ENCODE measurements around the gene OSCP1. TPM values are rescaled to one million over a fixed set of nuclear protein-coding genes. Genes with fewer than 3 reads are reported as not detected.

OSCP1 gene
- total RNA-seq, 1 experiment from 2014 or later, result 3.2 TPM

- Histone ChIP-seq H4K8ac (replicated peaks; ENCODE audit: insufficient read length, low read depth, low read length) (no peak overlapping the region), H3K14ac (ENCODE audit: insufficient read depth, low read length) (no peak overlapping the region), H2AFZ (ENCODE audit: low read length) (no peak overlapping the region), H3K4me1 (ENCODE audit: insufficient read depth, low read length) (no peaks in the 10 kb centered on the region), H3T11ph (ENCODE audit: low read length) (no peak overlapping the region), H2BK12ac (ENCODE audit: insufficient read length, low read depth, low read length) (no peak overlapping the region), H3K9ac (ENCODE audit: extremely low read depth, insufficient read length, low read length) (no peak overlapping the region), H3K23ac (ENCODE audit: insufficient read length, low read depth, low read length) (no peak overlapping the region), H3K27ac (ENCODE audit: insufficient read length, low read depth, low read length) (no peak overlapping the region), H3K79me2 (ENCODE audit: insufficient read depth, low read length) (no peaks in the 10 kb centered on the region), H3K79me1 (ENCODE audit: insufficient read depth, low read depth, low read length, poor library complexity, severe bottlenecking) (no peaks in the 10 kb centered on the region), H2BK5ac (ENCODE audit: insufficient read length, low read length) (no peak overlapping the region), H4K20me1 (ENCODE audit: control insufficient read depth, insufficient read depth, insufficient read length) (no peaks in the 10 kb centered on the region), H3K18ac (ENCODE audit: insufficient read length, low read depth, low read length) (no peak overlapping the region), H3K9me3 (ENCODE audit: control insufficient read depth, low read depth, low read length) (no peaks in the 10 kb centered on the region), H2BK20ac (ENCODE audit: low read depth, low read length, poor library complexity, severe bottlenecking) (no peak overlapping the region), H3K23me2 (ENCODE audit: insufficient read length, low read depth, low read length, poor library complexity, severe bottlenecking) (peaks cover 3% of the 10 kb centered on the region), H2BK15ac (ENCODE audit: low read depth, low read length) (no peak overlapping the region), H3K27me3 (ENCODE audit: insufficient read depth, low read length) (no peaks in the 10 kb centered on the region), H2AK5ac (ENCODE audit: insufficient read length, low read length) (no peak overlapping the region), H4K91ac (ENCODE audit: insufficient read length, low read depth, low read length) (no peak overlapping the region), H3K4me2 (ENCODE audit: insufficient read depth, insufficient read length, low read length) (no peak overlapping the region), H3K4ac (ENCODE audit: low read depth, low read length) (no peak overlapping the region), H2BK120ac (ENCODE audit: low read depth, low read length, poor library complexity, severe bottlenecking) (no peak overlapping the region), H3K56ac (ENCODE audit: insufficient read length, low read depth, low read length) (no peak overlapping the region), H4K5ac (ENCODE audit: insufficient read length, low read depth, low read length) (no peak overlapping the region)
- TF ChIP-seq CTCF (conservative IDR thresholded peaks at IDR 0.05), result no peak
- WGBS (ENCODE audit: extremely low coverage, insufficient read length, low lambda C conversion rate), result no CpG with 5 or more reads among the region's 4 CpGs
- peaks cover 0 to 3% (median 0%) of the 10 kb centered on the region in 3 experiments; a peak in 1 of 7 replicates for H3K36me3 Mint-ChIP-seq (ENCODE audit: insufficient read depth in 1 of 3, low read depth in 3 of 3)
- H3K27me3 Mint-ChIP-seq (ENCODE audit: low read depth), result no peaks in the 10 kb centered on the region
- peaks cover 5% of the 10 kb centered on the region in 2 experiments for H3K4me1 Mint-ChIP-seq
- no peaks in the 10 kb centered on the region; a peak in 1 of 5 replicates for H3K9me3 Mint-ChIP-seq
- DNase-seq, result no peak
- H3K27ac Mint-ChIP-seq, result no peak overlapping the region; a peak in 1 of 7 replicates
- no peak overlapping the region for H3K4me3 Mint-ChIP-seq
Observed at GRCh38 chr1:36425791-36426190, 24.5 kb downstream of the OSCP1 start.
